Psoas muscle (tissue), 8 donors: Measurements from ENCODE around the gene TCFL5. TPM values are rescaled to one million over a fixed set of nuclear protein-coding genes. Genes with fewer than 3 reads are reported as not detected.

Source experiments
- ATAC-seq, 4 donors: fragments of 200-7000 bp; cut with Tn5 transposase; one replicate each; pipeline ENCODE4 v1.9.1; 2020; ENCODE audit warnings: moderate library complexity in 3 of 4, mild to moderate bottlenecking in 2 of 4
- DNase-seq, 2 donors: peaks; one replicate each; pipeline ENCODE4 v3.0.0-alpha.2; 2020
- H3K27ac ChIP-seq: fragments of 200-600 bp; one replicate; pipeline ENCODE4 v1.8.0; 2022
- H3K27me3 ChIP-seq, 3 donors: fragments of 200-600 bp in 1 of 3; one replicate each; pipeline versions ENCODE4 v1.6.1 to v1.8.0; 2013 to 2022; ENCODE audit warnings: low read length in 2 of 3, mild to moderate bottlenecking in 2 of 3, moderate library complexity in 1 of 3; ENCODE audit not compliant: insufficient read depth in 3 of 3
- H3K36me3 ChIP-seq, 2 donors: fragments of 200-600 bp in 1 of 2; one replicate each; pipeline versions ENCODE4 v1.6.1 to v1.8.0; 2013 to 2022; ENCODE audit warnings: low read depth in 1 of 2, mild to moderate bottlenecking in 1 of 2, moderate library complexity in 1 of 2; ENCODE audit not compliant: insufficient read depth in 1 of 2
- H3K4me1 ChIP-seq: fragments of 200-600 bp; one replicate; pipeline ENCODE4 v1.8.0; 2022
- H3K4me3 ChIP-seq: fragments of 200-600 bp; one replicate; pipeline ENCODE4 v1.8.0; 2022; ENCODE audit warnings: mild to moderate bottlenecking
- H3K9me3 ChIP-seq: fragments of 200-600 bp; one replicate; pipeline ENCODE4 v1.8.0; 2022
- CTCF ChIP-seq: fragments of 200-600 bp; IDR thresholded peaks from one replicate; pipeline ENCODE4 v1.8.0; 2022; ENCODE audit warnings: antibody characterized with exemption
- WGBS, 3 donors: extraction: QIAGEN DNeasy Blood & Tissue Kit; methylation state at CpG; one replicate each; pipeline versions ENCODE4 v1.1.6 to v1.1.7; 2013; 5-methylcytosine and 5-hydroxymethylcytosine counted together
- intact Hi-C, 2 donors: fragments of 100-400 bp; cut with DNase I; formaldehyde crosslinking; loops; one replicate each; pipeline versions ENCODE4 v1.11.0 to v1.14.2; 2022
- polyA plus RNA-seq, 3 donors: library from polyadenylated mRNA; stranded (reverse); fragments of 200-250 nt; gene quantifications; one replicate each; pipeline ENCODE4 v1.2.3, GENCODE V29; 2013
- total RNA-seq, 4 donors: library from RNA; stranded (reverse); fragmentation: NEBNext Ultra II Directional in 2 of 4; extraction: Animal tissue kit (Norgen Biotek cat#: 25700) in 2 of 4; gene quantifications; one replicate each; pipeline versions ENCODE4 v1.2.1 to v1.2.4, GENCODE V29; 2021 to 2023
- donor health status: healthy with polysubstance abuse.
- donor health status: DM: no; HTN: no; CAD: no; lungs with moderate emphysema.
- donor health status: Bipolar disorder and iron deficiency.
- donor health status: healthy.
- donor health status: DM: yes; HTN: yes; CAD: no.
- donor health status: DM: no; HTN: no; CAD: no.
- donor health status: DM: no; HTN: no; CAD: no.
- donor health status: DM: yes; HTN: yes; CAD: no.

Gene TCFL5
- total and polyA plus RNA-seq, 7 donors = 2.3 to 5.2 (median 3.9) TPM

- WGBS, 3 donors = 67 to 80% (median 71%) methylated on average over 9 of the region's 9 CpGs
- Histone ChIP-seq H3K36me3 (peaks cover 0 to 1% of the 10 kb centered on the region in 2 donors), H3K27me3 (peaks cover 0 to 5% (median 0%) of the 10 kb centered on the region in 3 donors), H3K4me1 (peaks cover 11% of the 10 kb centered on the region), H3K27ac (no peak overlapping the region), H3K4me3 (no peak overlapping the region), H3K9me3 (no peaks in the 10 kb centered on the region)
- TF ChIP-seq CTCF = no peak
- intact Hi-C loops = loop anchor here (5.0 kb wide), 3 partner anchors 125 to 290 kb away; no protein-coding TSS in a partner anchor
- ATAC-seq (no peak), DNase-seq (no peak)
Measured at GRCh38 chr20:62792182-62792939, 69.3 kb downstream of the TCFL5 start.

- no peak for ATAC-seq
- peaks cover 7% of the 10 kb centered on the region for H3K4me1 ChIP-seq
- H3K27ac ChIP-seq = no peak overlapping the region
- no peak overlapping the region for H3K4me3 ChIP-seq
- no peaks in the 10 kb centered on the region for H3K36me3 ChIP-seq
- no peaks in the 10 kb centered on the region for H3K9me3 ChIP-seq
- 25 to 31% (median 27%) methylated on average over 23 of the region's 23 CpGs for WGBS, 3 donors
- intact Hi-C loops = loop anchor here (5.0 kb wide), 3 partner anchors 124 to 289 kb away; no protein-coding TSS in a partner anchor
- peaks cover 0 to 5% (median 0%) of the 10 kb centered on the region in 3 donors for H3K27me3 ChIP-seq
- peak; percentile 79 to 86 for DNase-seq
- TF ChIP-seq CTCF = peak; percentile 77
Measured at GRCh38 chr20:62791301-62792181, 70.1 kb downstream of the TCFL5 start.

Other genes starting within 250 kb of the TCFL5 start
- 10 to 100 TPM in 1 of 4 donors, 1 to 10 TPM in 3; 5.3 to 12.8 (median 8.7) TPM for gene SLCO4A1, start 219.3 kb downstream of the TCFL5 start, total RNA-seq
- gene SLCO4A1, start 219.3 kb downstream of the TCFL5 start, polyA plus RNA-seq = 10 to 100 TPM in 2 of 3 donors, 1 to 10 TPM in 1; 9.8 to 38.5 (median 17.5) TPM
- under 1 TPM in 1 of 4 donors, not detected in 3; 0.08 TPM for gene NTSR1, start 153.0 kb downstream of the TCFL5 start, total RNA-seq
- under 1 TPM; 0.01 to 0.07 (median 0.04) TPM for gene NTSR1, start 153.0 kb downstream of the TCFL5 start, polyA plus RNA-seq
- gene MRGBP, start 65.3 kb downstream of the TCFL5 start, total RNA-seq = 1 to 10 TPM; 5.1 to 7.2 (median 5.7) TPM
- gene MRGBP, start 65.3 kb downstream of the TCFL5 start, polyA plus RNA-seq = 10 to 100 TPM in 1 of 3 donors, 1 to 10 TPM in 2; 6.5 to 11.4 (median 7.8) TPM
- gene OGFR, start 57.0 kb downstream of the TCFL5 start, total RNA-seq = 10 to 100 TPM; 17.3 to 20.9 (median 19.4) TPM
- 10 to 100 TPM; 11.6 to 21.6 (median 15.5) TPM for gene OGFR, start 57.0 kb downstream of the TCFL5 start, polyA plus RNA-seq
- under 1 TPM in 3 of 4 donors, not detected in 1; 0.27 to 0.67 (median 0.40) TPM for gene COL9A3, start 44.8 kb downstream of the TCFL5 start, total RNA-seq
- gene COL9A3, start 44.8 kb downstream of the TCFL5 start, polyA plus RNA-seq = under 1 TPM; 0.51 to 0.86 (median 0.67) TPM
- gene DIDO1, start 64.7 kb upstream of the TCFL5 start, total RNA-seq = 10 to 100 TPM; 23.0 to 32.4 (median 27.9) TPM
- gene DIDO1, start 64.7 kb upstream of the TCFL5 start, polyA plus RNA-seq = 10 to 100 TPM in 2 of 3 donors, 1 to 10 TPM in 1; 10.0 to 23.9 (median 12.7) TPM
- 10 to 100 TPM; 12.8 to 14.9 (median 14.3) TPM for gene GID8, start 76.3 kb upstream of the TCFL5 start, total RNA-seq
- gene GID8, start 76.3 kb upstream of the TCFL5 start, polyA plus RNA-seq = 10 to 100 TPM in 2 of 3 donors, 1 to 10 TPM in 1; 7.3 to 15.9 (median 14.2) TPM
- 1 to 10 TPM in 1 of 4 donors, under 1 TPM in 3; 0.32 to 1.0 (median 0.92) TPM for gene SLC17A9, start 90.9 kb upstream of the TCFL5 start, total RNA-seq
- under 1 TPM; 0.59 to 0.88 (median 0.69) TPM for gene SLC17A9, start 90.9 kb upstream of the TCFL5 start, polyA plus RNA-seq
- not detected for gene BHLHE23, start 145.1 kb upstream of the TCFL5 start, total RNA-seq
- gene BHLHE23, start 145.1 kb upstream of the TCFL5 start, polyA plus RNA-seq = not detected